IMR-90 (cell line): ENCODE data around the gene WNT9B.

Source experiments
- FOS ChIP-seq: fragments of 150-350 bp; IDR thresholded peaks from 2 replicates; pipeline ENCODE4 v1.6.1; 2016; ENCODE audit warnings: low read depth, low read length
- MXI1 ChIP-seq: IDR thresholded peaks from 2 replicates; pipeline ENCODE4 v1.6.1; 2012; ENCODE audit warnings: low read depth, mild to moderate bottlenecking, low read length, moderate library complexity, borderline replicate concordance
- POLR2A ChIP-seq: IDR thresholded peaks from 2 replicates; pipeline ENCODE4 v1.6.1; 2012; ENCODE audit warnings: mild to moderate bottlenecking, low read depth, low read length
- RAD21 ChIP-seq: IDR thresholded peaks from 2 replicates; pipeline ENCODE4 v1.6.1; 2012; ENCODE audit warnings: low read length, improper control_type of control experiment
- TF ChIP-seq, protein P1 (sequence below): conservative IDR thresholded peaks from 2 replicates; pipeline ENCODE4 v1.5.1; 2012; ENCODE audit warnings: mild to moderate bottlenecking, low read depth, low read length, improper control_type of control experiment

- TF ChIP-seq RAD21 (no peak), POLR2A (no peak), MXI1 (no peak), FOS (no peak)
- TF ChIP-seq, protein P1, sequence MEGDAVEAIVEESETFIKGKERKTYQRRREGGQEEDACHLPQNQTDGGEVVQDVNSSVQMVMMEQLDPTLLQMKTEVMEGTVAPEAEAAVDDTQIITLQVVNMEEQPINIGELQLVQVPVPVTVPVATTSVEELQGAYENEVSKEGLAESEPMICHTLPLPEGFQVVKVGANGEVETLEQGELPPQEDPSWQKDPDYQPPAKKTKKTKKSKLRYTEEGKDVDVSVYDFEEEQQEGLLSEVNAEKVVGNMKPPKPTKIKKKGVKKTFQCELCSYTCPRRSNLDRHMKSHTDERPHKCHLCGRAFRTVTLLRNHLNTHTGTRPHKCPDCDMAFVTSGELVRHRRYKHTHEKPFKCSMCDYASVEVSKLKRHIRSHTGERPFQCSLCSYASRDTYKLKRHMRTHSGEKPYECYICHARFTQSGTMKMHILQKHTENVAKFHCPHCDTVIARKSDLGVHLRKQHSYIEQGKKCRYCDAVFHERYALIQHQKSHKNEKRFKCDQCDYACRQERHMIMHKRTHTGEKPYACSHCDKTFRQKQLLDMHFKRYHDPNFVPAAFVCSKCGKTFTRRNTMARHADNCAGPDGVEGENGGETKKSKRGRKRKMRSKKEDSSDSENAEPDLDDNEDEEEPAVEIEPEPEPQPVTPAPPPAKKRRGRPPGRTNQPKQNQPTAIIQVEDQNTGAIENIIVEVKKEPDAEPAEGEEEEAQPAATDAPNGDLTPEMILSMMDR: no peak
Measured at GRCh38 chr17:46917041-46917440, 65.7 kb downstream of the WNT9B start.
